Measurements from ENCODE around the gene TMED8.
A peak's percentile ranks its signal among the peaks of the same experiment; 100 is the strongest.
"Not testable (repeated sequence)": the region's sequence is repeated elsewhere in the genome, so short reads cannot be mapped to it uniquely, and the experiment has no call there.

Gene TMED8, protein sequence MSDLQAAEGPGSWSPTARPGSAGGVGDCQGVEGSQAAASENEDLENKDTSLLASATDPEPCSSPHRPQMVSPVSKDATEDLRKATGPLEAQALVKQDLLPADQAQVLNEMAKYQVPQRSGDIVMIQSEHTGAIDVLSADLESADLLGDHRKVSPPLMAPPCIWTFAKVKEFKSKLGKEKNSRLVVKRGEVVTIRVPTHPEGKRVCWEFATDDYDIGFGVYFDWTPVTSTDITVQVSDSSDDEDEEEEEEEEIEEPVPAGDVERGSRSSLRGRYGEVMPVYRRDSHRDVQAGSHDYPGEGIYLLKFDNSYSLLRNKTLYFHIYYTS

DNA sequence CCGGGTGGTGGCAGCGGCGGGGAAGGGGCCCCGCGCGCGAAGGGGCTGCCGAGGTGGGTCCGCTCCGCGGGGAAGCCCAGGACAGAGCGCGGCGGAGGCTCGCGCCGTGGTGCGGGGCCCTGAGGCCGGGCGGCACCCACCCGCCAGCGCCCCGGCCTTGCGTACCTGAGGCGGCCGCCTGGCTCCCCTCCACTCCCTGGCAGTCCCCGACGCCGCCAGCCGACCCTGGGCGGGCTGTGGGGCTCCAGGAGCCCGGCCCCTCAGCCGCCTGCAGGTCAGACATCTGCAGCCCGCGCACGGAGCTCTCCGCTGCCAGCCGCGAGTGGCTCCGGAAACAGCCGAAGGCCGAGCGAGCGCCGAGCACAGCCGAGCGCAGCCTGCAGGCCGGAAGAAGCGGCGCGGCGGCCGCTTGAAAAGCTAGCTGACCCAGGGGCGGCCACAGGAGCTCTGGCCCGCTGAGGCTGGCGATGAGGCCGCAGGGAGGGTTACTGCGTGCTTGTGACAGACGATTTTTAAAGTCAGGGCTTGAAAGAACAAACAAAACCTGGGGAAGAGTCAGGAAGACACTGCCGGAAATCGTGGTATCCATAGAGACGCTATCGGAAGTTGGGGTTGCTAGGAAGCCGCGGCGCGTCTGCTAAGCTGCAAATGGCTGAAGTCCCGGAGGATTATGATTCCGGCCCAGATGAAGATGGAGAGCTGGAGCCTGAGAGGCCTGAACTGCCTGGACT, at the start of gene TMED8, which contains the start of gene SAMD15:
TMED8 (minus strand) TSS at position 324 of the 731 bp plus-strand sequence; CDS start at position 283, 41 bp downstream.
SAMD15 (plus strand) TSS at position 609 of the 731 bp plus-strand sequence; CDS start at position 649, 40 bp downstream.
- DNase-seq (ENCODE audit: low read depth, low spot score) = peak; percentile 95

DNA sequence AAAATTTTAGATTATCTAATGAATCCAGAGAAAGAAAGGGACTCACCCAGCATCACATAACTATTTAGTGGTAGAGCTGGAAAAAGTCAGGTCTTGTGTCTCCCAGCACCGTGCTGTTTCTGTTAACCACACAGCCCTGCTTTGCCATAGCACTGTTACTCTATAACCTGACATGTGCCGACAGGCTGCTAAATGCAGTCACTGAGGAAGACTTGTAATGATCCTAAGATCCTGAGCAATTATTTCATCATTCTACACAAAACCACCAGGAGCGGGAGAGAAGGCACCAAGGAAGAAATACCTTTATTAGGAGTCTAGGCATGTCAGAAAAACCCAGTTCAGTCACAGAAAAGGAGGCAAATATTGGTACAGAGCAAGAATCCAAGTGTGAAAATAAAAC, 49.5 kb upstream of the TMED8 start:
- no peak for DNase-seq (ENCODE audit: low read depth, low spot score)

DNA sequence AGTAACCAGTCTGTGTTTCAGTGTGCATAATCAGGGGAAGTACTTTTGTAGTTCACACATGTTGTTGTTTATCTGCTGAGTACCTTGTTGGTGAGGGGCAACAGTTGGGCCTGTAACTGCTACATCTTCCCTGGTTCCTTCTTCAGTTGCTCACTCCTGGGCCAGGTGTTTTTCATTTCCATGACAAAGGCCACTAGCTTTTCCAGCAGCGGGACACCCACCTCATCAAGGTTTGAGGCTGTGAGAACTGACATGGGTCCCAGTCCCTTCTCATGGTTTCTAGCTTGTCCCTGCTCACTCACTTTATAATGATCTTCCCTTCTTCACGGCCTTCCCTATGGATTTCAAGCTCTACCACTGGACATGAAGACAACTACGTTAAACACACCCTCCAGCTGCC, 48.0 kb upstream of the TMED8 start:
- DNase-seq (ENCODE audit: low read depth, low spot score) = no peak

DNA sequence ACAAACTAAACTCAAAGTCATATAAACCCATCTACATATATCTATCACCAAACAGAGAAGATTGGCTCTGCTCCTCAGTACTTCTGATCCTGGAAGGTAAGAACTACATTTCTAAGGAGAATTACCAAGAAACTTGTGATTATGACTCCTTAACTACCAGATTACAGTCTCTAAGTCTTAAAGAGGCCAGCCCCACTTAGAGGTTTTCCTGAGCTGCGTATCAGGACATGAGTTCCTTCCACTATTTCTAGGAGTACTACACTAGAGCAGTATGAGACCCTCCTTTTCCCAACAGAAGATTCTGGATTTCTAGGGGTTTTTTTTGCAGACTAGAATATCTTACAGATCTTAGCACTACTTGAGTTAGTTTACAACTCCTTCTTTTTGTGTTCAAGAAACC, 46.5 kb upstream of the TMED8 start, which contains the start of gene NOXRED1:
NOXRED1 (minus strand) TSS at position 101 of the 400 bp plus-strand sequence. CDS start 634 bp downstream, outside the sequence.
- no peak for DNase-seq (ENCODE audit: low read depth, low spot score)

DNA sequence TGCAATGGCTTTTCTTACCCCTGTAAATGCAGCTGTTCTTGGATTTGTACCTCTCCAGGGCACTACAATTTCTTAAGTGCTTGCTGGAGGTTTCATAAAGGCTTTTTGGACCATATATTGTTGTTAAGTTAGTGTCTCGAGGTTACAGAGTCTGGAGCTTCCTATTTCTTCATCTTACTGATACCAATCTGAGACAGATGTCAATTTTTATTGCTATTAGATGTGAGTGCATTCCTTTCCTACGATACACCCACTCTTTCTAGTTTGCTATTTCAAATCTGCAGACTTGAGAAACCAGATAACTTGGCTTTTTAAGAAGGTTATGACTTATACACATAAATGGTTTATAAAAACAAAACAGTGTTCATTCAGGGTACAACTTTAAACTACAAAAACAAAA, 44.3 kb upstream of the TMED8 start:
- DNase-seq (ENCODE audit: low read depth, low spot score) = no peak

DNA sequence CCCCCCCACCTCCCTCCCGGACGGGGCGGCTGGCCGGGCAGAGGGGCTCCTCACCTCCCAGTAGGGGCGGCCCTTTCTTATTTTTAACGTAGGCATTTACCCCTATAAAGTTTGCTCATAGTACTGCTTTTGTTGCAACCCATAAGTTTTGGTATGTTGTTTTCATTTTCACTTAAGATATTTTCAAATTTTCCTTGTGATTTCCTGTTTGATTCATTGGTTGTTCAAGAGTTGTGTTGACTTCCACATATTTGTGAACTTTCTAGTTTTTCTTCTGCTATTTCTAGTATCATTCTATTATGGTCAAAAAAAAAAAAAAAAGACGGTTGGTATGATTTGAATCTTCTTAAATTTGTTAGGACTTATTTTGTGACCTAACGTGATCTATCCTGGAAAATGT, 39.9 kb upstream of the TMED8 start:
- DNase-seq (ENCODE audit: low read depth, low spot score) = no peak

DNA sequence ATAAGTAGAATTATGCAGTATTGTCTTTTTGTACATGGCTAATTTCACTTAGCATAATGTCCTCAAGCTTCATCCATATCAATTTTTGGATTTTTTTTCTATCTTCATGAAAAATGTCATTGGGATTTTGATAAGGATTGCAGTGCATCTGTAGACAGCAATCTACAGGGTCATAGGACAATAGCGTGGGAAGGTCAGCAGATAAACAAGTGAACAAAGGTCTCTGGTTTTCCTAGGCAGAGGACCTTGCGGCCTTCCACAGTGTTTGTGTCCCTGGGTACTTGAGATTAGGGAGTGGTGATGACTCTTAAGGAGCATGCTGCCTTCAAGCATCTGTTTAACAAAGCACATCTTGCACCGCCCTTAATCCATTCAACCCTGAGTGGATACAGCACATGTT, 39.2 kb upstream of the TMED8 start:
- DNase-seq (ENCODE audit: low read depth, low spot score) = not testable (repeated sequence)

DNA sequence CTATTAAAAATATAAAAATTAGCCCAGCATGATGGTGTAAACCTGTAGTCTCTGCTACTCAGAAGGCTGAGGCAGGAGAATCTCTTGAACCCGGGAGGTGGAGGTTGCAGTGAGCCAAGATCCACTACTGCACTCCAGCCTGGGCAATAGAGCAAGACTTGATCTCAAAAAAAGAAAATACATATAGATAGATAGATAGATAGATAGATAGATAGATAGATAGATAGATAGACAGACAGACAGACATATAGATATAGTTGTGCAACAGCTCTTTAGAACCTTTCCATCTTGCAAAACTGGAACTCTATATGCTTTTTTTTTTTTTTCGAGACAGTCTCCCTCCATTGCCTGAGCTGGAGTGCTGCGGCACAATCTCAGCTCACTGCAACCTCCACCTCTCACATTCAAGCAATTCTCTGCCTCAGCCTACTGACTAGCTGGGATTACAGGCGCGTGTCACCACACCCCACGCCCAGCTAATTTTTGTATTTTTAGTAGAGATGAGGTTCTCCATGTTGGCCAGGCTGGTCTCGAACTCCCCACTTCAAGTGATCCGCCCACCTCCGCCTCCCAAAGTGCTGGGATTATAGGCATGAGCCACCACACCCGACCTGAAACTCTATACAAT, 38.6 kb upstream of the TMED8 start:
- not testable (repeated sequence) for DNase-seq (ENCODE audit: low read depth, low spot score)

DNA sequence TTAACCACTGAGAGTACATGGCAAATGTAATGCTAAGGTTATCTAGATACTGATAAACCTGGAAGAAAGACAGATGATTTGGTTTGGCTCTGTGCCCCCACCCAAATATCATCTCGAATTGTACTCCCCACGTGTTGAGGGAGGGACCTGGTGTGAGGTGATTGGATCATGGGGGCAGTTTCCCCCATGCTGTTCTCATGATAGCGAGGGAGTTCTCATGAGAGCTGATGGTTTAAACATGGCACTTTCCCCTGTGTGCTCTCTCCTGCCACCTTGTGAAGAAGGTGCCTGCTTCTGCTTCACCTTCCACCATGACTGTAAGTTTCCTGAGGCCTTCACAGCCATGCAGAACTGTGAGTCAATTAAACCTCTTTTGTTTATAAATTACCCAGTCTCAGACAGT, 32.2 kb upstream of the TMED8 start:
- DNase-seq (ENCODE audit: low read depth, low spot score) = peak; percentile 5

DNA sequence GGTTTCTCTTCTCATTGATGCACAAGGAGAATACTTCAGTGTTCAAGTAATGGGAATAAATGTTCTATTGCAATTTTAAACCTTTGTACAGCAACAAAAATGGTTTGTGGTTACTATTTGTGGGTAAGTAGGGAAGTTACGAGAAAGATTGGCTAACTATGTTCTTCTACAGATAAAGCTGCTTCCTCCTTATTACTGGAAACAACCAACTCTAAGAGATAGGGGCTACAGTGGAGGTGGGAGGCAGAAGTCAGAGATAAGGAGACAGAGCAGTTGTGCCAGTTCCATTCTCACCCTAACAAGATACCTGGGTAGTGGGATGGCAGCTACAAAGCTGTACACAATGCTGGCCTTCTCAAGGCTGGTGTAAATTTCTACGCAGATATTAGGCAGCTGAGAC, 30.3 kb upstream of the TMED8 start:
- DNase-seq (ENCODE audit: low read depth, low spot score) = no peak

DNA sequence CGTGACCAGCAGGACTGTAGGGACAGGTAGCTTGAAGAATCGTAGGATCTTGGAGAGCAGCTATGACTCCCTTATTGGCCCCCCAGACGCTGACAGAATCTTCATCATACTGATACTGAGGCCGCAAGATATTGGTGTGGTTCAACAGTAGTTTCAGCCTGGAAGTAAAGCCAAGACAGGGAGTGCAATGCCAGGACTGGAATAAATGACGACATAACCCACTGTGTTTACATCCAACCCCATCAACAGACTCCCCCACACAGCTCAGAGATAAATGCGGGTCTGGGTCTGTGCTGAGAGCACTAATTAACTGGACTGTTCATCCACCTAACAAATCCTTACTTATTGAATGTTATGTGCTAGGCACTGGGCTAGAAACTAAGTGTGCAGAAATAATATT, 29.8 kb upstream of the TMED8 start:
- DNase-seq (ENCODE audit: low read depth, low spot score) = peak; percentile 5

DNA sequence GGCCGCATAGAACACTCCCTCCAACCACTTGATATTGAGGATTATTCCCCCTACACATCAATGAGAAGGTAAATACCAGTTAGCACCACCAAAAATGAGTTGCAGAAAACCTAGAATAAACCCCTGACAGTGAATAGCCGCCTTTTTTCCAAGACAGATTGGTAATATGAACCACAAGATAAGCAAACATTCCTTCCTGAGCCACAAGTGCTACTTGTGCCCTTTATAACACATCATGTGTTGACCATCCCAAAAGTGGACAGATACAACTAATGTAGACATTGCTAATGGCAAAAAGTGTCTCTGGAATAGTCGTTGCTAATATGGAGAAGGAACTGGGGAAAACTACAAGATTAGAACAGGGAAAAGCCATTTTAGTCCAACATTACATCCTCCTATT, 29.2 kb upstream of the TMED8 start:
- DNase-seq (ENCODE audit: low read depth, low spot score) = no peak

DNA sequence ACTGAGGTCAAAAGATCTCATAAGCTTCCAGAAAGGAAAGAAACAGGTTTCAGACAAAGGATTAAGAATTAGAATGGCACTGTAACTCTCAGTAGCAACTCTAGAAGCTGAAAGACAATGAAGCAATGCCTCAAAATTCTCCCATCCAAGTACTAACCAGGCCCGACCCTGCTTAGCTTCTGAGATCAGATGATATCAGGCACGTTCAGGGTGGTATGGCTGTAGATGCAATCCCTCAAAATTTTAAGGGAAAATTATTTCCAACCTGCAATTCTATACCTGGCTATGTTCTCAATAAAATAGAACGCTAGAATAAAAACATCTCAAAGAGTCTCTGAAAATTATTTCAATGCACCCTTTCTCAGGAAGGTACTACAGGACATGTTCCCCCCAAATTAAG, 26.9 kb upstream of the TMED8 start:
- no peak for DNase-seq (ENCODE audit: low read depth, low spot score)

DNA sequence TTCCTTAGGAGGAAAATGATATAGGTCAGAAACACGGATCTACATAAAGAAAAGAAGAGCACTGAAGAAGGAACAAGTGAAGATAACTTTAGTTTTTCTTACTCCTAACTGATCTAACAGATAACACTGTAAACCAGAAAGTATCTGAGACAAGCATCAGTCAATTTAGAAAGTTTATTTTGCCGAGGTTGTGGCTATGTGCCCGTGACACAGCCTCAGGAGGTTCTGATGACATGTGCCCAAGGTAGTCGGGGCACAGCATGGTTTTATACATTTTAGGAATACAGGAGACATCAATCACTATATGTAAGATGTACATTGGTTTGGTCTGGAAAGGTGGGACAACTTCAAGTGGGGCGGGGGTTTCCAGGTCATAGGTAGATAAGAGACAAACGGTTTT, 23.3 kb upstream of the TMED8 start:
- no peak for DNase-seq (ENCODE audit: low read depth, low spot score)

DNA sequence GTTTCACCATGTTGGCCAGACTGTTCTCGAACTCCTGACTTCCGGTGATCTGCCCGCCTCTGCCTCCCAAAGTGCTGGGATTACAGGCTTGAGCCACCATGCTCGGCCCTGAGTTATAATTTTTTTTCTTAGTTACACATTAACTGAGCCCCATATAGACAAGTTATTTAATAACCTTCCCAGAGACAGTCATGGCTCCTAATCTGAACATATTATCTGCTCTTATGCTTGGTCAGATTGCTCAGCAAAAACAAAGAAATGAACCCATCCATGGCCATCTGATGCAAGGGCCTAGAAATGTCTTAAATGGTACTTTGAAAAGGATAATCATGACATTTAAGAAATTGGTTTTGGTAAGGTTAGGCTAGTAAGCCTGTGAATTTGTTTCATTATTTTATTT, 13.3 kb upstream of the TMED8 start:
- DNase-seq (ENCODE audit: low read depth, low spot score) = no peak

DNA sequence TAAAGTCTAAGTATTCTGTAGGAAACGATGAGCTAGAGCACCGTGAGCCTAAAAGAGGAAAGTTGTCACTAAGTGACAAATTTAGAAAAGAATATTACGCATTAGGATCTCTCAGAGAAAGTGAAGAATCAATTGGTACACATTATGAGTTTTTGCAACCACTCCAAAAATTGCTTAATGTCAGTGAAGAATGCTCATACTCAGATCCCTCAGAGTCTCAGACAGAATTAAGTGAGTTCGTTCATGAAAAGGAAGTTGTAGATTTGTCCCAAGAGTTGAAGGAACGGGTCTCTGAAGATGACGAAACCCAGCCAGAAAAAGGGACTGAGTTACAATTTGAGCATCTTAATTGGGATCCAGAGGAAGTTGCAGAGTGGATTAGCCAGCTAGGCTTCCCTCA, 1.8 kb upstream of the TMED8 start:
- DNase-seq (ENCODE audit: low read depth, low spot score) = no peak

DNA sequence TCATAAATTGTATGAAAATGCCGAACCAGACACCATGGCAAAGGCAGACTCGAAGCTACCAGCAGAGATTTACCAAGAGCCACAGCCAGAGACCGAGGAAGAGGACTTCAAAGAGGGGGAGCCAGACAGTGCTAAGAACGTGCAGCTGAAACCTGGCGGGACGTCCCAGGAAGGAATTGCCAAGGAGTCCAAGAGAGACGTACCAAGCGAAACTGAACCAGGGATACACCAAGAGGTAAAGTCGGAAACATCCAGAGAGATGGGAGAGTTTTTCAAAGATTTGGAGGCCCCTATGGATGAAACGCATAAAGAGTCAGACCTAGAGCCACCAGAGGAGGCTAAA, 579 bp upstream of the TMED8 start:
- no peak for DNase-seq (ENCODE audit: low read depth, low spot score)

DNA sequence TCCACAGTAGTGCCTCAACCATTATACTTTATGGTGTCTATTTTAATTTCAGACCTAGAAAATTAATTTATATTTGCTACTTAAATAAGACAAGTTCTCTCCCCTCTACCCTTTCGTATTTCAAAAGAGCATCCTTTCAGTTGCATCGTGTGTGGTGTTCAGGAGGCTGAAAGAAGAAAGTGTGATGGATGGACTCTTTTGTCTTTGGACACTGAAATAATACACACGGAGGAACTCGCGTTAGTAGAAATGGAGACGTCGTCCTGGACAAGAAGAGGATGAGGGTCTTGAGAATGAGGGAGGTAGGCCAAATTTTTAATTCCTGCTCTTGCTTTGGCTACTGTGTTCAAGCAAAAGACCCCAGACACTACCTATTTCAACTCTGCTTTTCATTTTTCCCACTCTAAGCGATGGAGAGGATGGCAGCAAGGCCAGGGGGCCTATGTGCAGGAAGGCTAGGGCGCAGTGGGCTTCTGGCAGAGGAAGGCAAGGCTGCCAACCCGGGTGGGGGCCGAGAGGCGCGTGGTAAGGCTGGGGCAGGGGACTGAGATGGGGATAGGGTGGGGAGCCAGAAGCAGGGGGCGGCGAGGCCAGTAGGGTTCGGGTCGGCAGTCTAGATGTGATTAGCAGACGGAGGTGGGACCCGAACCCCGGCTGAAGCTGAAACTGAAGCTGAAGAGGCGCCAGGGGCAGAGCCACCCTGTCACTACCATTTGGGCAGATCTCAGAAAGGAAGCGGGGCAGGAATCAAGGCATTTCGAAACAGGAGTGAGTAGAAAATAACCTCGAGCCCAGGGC, 722 bp downstream of the TMED8 start:
- DNase-seq (ENCODE audit: low read depth, low spot score) = no peak

DNA sequence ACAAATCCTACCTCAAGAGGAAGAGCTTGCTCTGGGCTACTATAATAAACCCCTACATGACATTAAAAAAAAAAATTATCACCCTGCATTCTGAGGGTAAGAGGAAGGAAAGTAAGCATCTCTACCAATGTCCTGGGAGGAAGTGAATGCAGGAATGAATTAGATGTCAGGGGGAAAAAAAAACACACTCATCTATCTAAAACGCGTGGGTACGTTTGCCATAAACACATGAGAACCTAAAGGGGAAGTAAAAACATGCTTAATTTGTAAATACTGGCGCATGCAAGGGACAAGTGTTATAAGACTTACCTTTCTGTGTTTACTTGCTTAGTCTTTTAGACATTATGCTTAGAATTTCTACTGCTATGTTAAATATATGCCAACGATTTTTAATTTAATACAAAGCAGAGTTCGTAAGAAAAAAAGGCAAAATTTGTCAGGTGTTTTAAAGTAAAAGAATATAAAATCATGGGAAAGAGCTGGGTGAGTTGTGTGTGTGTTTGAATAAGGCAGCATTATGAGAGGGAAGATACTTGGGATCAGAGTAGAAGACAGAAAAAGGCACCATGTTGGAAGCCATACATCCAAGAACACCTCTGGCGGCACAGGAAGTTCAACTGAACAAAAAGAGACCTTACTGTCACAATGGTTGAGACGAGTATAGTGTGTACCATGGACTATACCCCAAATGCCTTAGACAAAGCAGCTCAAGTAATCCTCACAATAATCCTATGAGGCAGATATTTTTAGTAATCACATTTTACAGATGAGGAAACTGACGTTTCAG, 1.5 kb downstream of the TMED8 start:
- no peak for DNase-seq (ENCODE audit: low read depth, low spot score)

DNA sequence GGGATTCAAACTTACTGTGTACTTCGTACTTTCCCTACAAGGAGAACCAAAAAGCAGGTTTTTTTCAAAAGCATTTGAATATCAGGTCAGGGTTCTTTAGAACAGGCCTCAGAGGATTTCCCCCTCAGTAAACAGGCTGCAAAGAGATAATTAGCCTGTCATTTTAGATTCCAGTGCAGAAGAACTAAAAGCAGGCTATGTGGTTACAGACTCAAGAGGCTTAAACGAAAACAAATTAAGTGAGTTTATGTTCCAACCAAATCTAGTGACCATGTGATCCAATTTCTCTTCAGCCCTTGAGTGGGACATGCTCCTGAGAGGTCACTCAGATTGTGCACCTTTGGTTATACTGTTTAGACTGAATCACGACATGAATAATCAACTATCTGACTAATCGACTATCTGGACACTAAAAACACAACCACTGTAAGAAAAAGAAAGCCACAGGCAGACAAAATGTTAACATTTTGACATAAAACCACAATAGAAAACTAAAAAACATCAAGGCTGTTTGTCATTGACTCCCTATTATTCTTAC, 4.5 kb downstream of the TMED8 start:
- peak; percentile 49 for DNase-seq (ENCODE audit: low read depth, low spot score)

DNA sequence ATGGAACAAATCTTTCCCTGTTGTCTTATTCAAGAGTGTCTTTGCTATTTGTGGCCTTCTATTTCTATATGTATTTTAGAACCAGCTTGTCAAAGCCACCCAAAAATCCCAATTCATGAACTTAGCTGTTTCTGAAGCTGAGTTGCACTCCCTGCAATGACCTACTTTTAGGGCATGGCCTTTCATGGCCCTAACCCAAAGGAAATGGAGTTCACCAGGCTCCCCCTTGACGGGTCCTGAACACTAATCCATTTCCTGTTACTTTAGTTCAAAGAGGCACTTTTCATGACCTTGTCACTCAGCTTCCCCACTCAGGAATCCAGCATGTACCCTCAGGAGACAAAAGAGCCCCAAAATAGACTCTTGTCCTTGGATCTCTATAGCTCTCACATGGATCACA, 7.6 kb downstream of the TMED8 start:
- DNase-seq (ENCODE audit: low read depth, low spot score) = no peak
